ENCODE results near the gene SRRM5. TPM values are rescaled to one million over a fixed set of nuclear protein-coding genes. Genes with fewer than 3 reads are reported as not detected.

Gene SRRM5
- total RNA-seq, 1 donor from 2014 or later: 0.46 TPM

GRCh38 chr19:43639519-43640423 is 27.9 kb downstream of the SRRM5 start, which contains the start of gene CADM4:
CADM4 (minus strand) TSS chr19:43639850; CDS start chr19:43639790, 60 bp downstream.
- H3K36me3 ChIP-seq (ENCODE audit: control insufficient read depth, insufficient read depth, low read length): no peaks in the 10 kb centered on the region
- DNase-seq (ENCODE audit: low read depth): no peak
- H3K27me3 ChIP-seq (ENCODE audit: control insufficient read depth, insufficient read depth, low read length): peaks cover 9% of the 10 kb centered on the region
- peak within 1 kb of the TSS; percentile 66 for H3K4me3 ChIP-seq (ENCODE audit: low read depth, low read length)
- TF ChIP-seq CTCF (IDR thresholded peaks at IDR 0.05; ENCODE audit: insufficient read depth, low read length, poor library complexity, severe bottlenecking): no peak

GRCh38 chr19:43640424-43640757 is 28.5 kb downstream of the SRRM5 start:
- Histone ChIP-seq H3K27me3 (ENCODE audit: control insufficient read depth, insufficient read depth, low read length) (peaks cover 9% of the 10 kb centered on the region), H3K36me3 (ENCODE audit: control insufficient read depth, insufficient read depth, low read length) (no peaks in the 10 kb centered on the region), H3K4me3 (ENCODE audit: low read depth, low read length) (peak overlapping the region; percentile 66)
- no peak for DNase-seq (ENCODE audit: low read depth)
- TF ChIP-seq CTCF (IDR thresholded peaks at IDR 0.05; ENCODE audit: insufficient read depth, low read length, poor library complexity, severe bottlenecking): no peak

GRCh38 chr19:43641333-43641732 is 29.4 kb downstream of the SRRM5 start:
- no peak for DNase-seq (ENCODE audit: low read depth)
- H3K4me3 ChIP-seq (ENCODE audit: low read depth, low read length): no peak overlapping the region
- TF ChIP-seq CTCF (IDR thresholded peaks at IDR 0.05; ENCODE audit: insufficient read depth, low read length, poor library complexity, severe bottlenecking): no peak
- H3K36me3 ChIP-seq (ENCODE audit: control insufficient read depth, insufficient read depth, low read length): no peaks in the 10 kb centered on the region
- H3K27me3 ChIP-seq (ENCODE audit: control insufficient read depth, insufficient read depth, low read length): peaks cover 9% of the 10 kb centered on the region

GRCh38 chr19:43642531-43642930 is 30.6 kb downstream of the SRRM5 start:
- Histone ChIP-seq H3K36me3 (ENCODE audit: control insufficient read depth, insufficient read depth, low read length) (no peaks in the 10 kb centered on the region), H3K4me3 (ENCODE audit: low read depth, low read length) (no peak overlapping the region), H3K27me3 (ENCODE audit: control insufficient read depth, insufficient read depth, low read length) (peaks cover 9% of the 10 kb centered on the region)
- DNase-seq (ENCODE audit: low read depth): no peak
- no peak for TF ChIP-seq CTCF (IDR thresholded peaks at IDR 0.05; ENCODE audit: insufficient read depth, low read length, poor library complexity, severe bottlenecking)

GRCh38 chr19:43643326-43643725 is 31.4 kb downstream of the SRRM5 start:
- Histone ChIP-seq H3K4me3 (ENCODE audit: low read depth, low read length) (no peak overlapping the region), H3K27me3 (ENCODE audit: control insufficient read depth, insufficient read depth, low read length) (peaks cover 9% of the 10 kb centered on the region), H3K36me3 (ENCODE audit: control insufficient read depth, insufficient read depth, low read length) (no peaks in the 10 kb centered on the region)
- no peak for TF ChIP-seq CTCF (IDR thresholded peaks at IDR 0.05; ENCODE audit: insufficient read depth, low read length, poor library complexity, severe bottlenecking)
- no peak for DNase-seq (ENCODE audit: low read depth)
